Fibroblast of lung (primary cell): ENCODE data around the gene PYGB. TPM values are rescaled to one million over a fixed set of nuclear protein-coding genes. Genes with fewer than 3 reads are reported as not detected.

Source experiments
- DNase-seq, 2 donors: peaks; one replicate each; pipeline versions ENCODE4 v3.0.0 to v3.0.0-alpha.2; 2010; ENCODE audit warnings: low read depth in 2 of 2
- H2AFZ ChIP-seq: 2 replicates; pipeline ENCODE4 v1.5.1; 2012; ENCODE audit warnings: low read length, control low read depth, inconsistent platforms
- H3K27ac ChIP-seq: 2 replicates; pipeline ENCODE4 v1.5.1; 2011; ENCODE audit warnings: low read length, control low read depth; ENCODE audit not compliant: insufficient read depth
- H3K27me3 ChIP-seq: 2 replicates; pipeline ENCODE4 v1.5.1; 2011; ENCODE audit warnings: mild to moderate bottlenecking, low read length; ENCODE audit not compliant: control insufficient read depth, insufficient read depth
- H3K36me3 ChIP-seq: 2 replicates; pipeline ENCODE4 v1.5.1; 2011; ENCODE audit warnings: low read length; ENCODE audit not compliant: control insufficient read depth, insufficient read depth
- H3K4me1 ChIP-seq: 2 replicates; pipeline ENCODE4 v1.5.1; 2011; ENCODE audit warnings: low read length; ENCODE audit not compliant: control insufficient read depth, insufficient read depth; ENCODE audit errors: extremely low read depth
- H3K4me2 ChIP-seq: 2 replicates; pipeline ENCODE4 v1.5.1; 2011; ENCODE audit warnings: low read length, control low read depth; ENCODE audit not compliant: insufficient read depth; ENCODE audit errors: extremely low read depth
- H3K4me3 ChIP-seq, 4 experiments: fragments of 200-600 bp in 1 of 4; sonication (generic) in 1 of 4; replicated peaks in 1 of 4; 2 replicates each; pipeline ENCODE4 v1.5.1; 2011 to 2016; ENCODE audit warnings: low read length in 4 of 4, low read depth in 3 of 4, mild to moderate bottlenecking in 3 of 4, control low read depth in 2 of 4, inconsistent platforms in 1 of 4, mixed read lengths in 1 of 4; ENCODE audit not compliant: insufficient read depth in 1 of 4; ENCODE audit errors: control extremely low read depth in 1 of 4
- H3K79me2 ChIP-seq: 2 replicates; pipeline ENCODE4 v1.5.1; 2012; ENCODE audit warnings: mild to moderate bottlenecking, low read length, inconsistent platforms; ENCODE audit not compliant: control insufficient read depth, insufficient read depth
- H3K9ac ChIP-seq: 2 replicates; pipeline ENCODE4 v1.5.1; 2011; ENCODE audit warnings: mild to moderate bottlenecking, low read length, control low read depth; ENCODE audit not compliant: insufficient read depth
- H3K9me3 ChIP-seq: 2 replicates; pipeline ENCODE4 v1.5.1; 2012; ENCODE audit warnings: low read depth, low read length; ENCODE audit not compliant: control insufficient read depth, insufficient read depth
- H4K20me1 ChIP-seq: 2 replicates; pipeline ENCODE4 v1.5.1; 2011; ENCODE audit warnings: low read length; ENCODE audit not compliant: control insufficient read depth, insufficient read depth; ENCODE audit errors: extremely low read depth
- EZH2 ChIP-seq: IDR thresholded peaks from 2 replicates; pipeline ENCODE4 v1.5.1; 2012; ENCODE audit warnings: low read length, control low read depth, mild to moderate bottlenecking; ENCODE audit errors: missing control alignments
- polyA plus RNA-seq, 2 donors: library from polyadenylated mRNA; depleted of rRNA in 1 of 2; stranded (reverse) in 1 of 2; unstranded in 1 of 2; fragments of >200 nt; gene quantifications; 2 replicates each; pipeline ENCODE4 v1.2.1, GENCODE V29; 2011 to 2012; ENCODE audit warnings: missing spikeins in 1 of 2
- total RNA-seq: library from RNA; depleted of rRNA; stranded (reverse); fragments of >200 nt; gene quantifications from 2 replicates; pipeline ENCODE4 v1.2.1, GENCODE V29; 2014
- TF ChIP-seq, protein P1 (sequence below), 2 donors: IDR thresholded peaks in 1 of 2; conservative IDR thresholded peaks in 1 of 2; 1 replicate in 1 of 2; 2 replicates in 1 of 2; pipeline ENCODE4 v1.5.1; 2011 to 2012; ENCODE audit warnings: low read length in 2 of 2, control low read depth in 1 of 2, inconsistent platforms in 1 of 2, low read depth in 1 of 2, mild to moderate bottlenecking in 1 of 2

PYGB gene
- total and polyA plus RNA-seq, 2 donors (not counting 1 experiment from before 2014, with no cell fraction given) = 37.0 to 89.5 TPM

DNA sequence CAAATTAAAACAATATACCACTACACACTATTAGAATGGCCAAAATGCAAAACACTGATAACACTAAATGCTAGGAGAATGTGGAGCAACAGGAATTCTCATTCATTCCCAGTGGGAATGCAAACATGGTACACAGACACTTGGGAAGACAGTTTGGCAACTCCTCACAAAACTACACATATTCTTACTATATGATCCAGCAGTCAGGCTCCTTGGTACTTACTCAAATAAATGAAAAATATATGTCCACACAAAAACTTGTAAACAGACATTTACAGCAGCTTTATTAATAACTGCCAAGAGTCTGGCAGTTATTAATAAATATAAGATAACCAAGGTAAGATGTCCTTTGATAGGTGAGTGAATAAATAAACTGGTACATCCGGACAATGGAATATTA is 97.8 kb downstream of the PYGB start:
- Histone ChIP-seq H3K9ac (no peak overlapping the region), H3K79me2 (peaks cover 51% of the 10 kb centered on the region), H2AFZ (no peak overlapping the region), H4K20me1 (no peaks in the 10 kb centered on the region), H3K36me3 (no peaks in the 10 kb centered on the region), H3K4me1 (no peaks in the 10 kb centered on the region), H3K4me2 (no peak overlapping the region), H3K4me3 (no peak overlapping the region), H3K9me3 (no peaks in the 10 kb centered on the region), H3K27ac (no peak overlapping the region), H3K27me3 (no peaks in the 10 kb centered on the region)
- DNase-seq = no peak
- TF ChIP-seq, protein P1, sequence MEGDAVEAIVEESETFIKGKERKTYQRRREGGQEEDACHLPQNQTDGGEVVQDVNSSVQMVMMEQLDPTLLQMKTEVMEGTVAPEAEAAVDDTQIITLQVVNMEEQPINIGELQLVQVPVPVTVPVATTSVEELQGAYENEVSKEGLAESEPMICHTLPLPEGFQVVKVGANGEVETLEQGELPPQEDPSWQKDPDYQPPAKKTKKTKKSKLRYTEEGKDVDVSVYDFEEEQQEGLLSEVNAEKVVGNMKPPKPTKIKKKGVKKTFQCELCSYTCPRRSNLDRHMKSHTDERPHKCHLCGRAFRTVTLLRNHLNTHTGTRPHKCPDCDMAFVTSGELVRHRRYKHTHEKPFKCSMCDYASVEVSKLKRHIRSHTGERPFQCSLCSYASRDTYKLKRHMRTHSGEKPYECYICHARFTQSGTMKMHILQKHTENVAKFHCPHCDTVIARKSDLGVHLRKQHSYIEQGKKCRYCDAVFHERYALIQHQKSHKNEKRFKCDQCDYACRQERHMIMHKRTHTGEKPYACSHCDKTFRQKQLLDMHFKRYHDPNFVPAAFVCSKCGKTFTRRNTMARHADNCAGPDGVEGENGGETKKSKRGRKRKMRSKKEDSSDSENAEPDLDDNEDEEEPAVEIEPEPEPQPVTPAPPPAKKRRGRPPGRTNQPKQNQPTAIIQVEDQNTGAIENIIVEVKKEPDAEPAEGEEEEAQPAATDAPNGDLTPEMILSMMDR (conservative IDR thresholded peaks at IDR 0.05 in 1 of 2, IDR thresholded peaks at IDR 0.05 in 1 of 2; ENCODE audit: low read depth in 1 of 2, low read length in 2 of 2) = no peak
- no peak for TF ChIP-seq EZH2

GRCh38 chr20:25346349-25346748 is 98.5 kb downstream of the PYGB start:
- no peak for TF ChIP-seq EZH2
- TF ChIP-seq, protein P1 (conservative IDR thresholded peaks at IDR 0.05 in 1 of 2, IDR thresholded peaks at IDR 0.05 in 1 of 2; ENCODE audit: low read depth in 1 of 2, low read length in 2 of 2) = no peak
- Histone ChIP-seq H3K27ac (no peak overlapping the region), H3K9ac (no peak overlapping the region), H3K27me3 (no peaks in the 10 kb centered on the region), H3K9me3 (no peaks in the 10 kb centered on the region), H4K20me1 (no peaks in the 10 kb centered on the region), H3K4me1 (no peaks in the 10 kb centered on the region), H3K36me3 (no peaks in the 10 kb centered on the region), H2AFZ (no peak overlapping the region), H3K4me3 (no peak overlapping the region), H3K4me2 (no peak overlapping the region), H3K79me2 (peaks cover 51% of the 10 kb centered on the region)
- DNase-seq = no peak

Other genes starting within 250 kb of the PYGB start
- 1.3 and 3.9 TPM in 2 replicates for gene ACSS1, start 189.9 kb upstream of the PYGB start, total RNA-seq
- gene ACSS1, start 189.9 kb upstream of the PYGB start, polyA plus RNA-seq = 0.53 and 3.4 TPM in 2 replicates
- not detected in 2 replicates for gene VSX1, start 165.9 kb upstream of the PYGB start, total RNA-seq
- not detected in 2 replicates for gene VSX1, start 165.9 kb upstream of the PYGB start, polyA plus RNA-seq
- 49.6 and 56.5 TPM in 2 replicates for gene ENTPD6, start 52.4 kb upstream of the PYGB start, total RNA-seq
- gene ENTPD6, start 52.4 kb upstream of the PYGB start, polyA plus RNA-seq = 45.7 and 59.9 TPM in 2 replicates
- 45.7 and 79.1 TPM in 2 replicates for gene ABHD12, start 142.8 kb downstream of the PYGB start, total RNA-seq
- gene ABHD12, start 142.8 kb downstream of the PYGB start, polyA plus RNA-seq = 52.9 and 84.6 TPM in 2 replicates
- gene GINS1, start 159.6 kb downstream of the PYGB start, total RNA-seq = 1.3 and 3.0 TPM in 2 replicates
- gene GINS1, start 159.6 kb downstream of the PYGB start, polyA plus RNA-seq = 5.6 and 13.5 TPM in 2 replicates